Upper lobe of left lung (tissue), 6 donors: ENCODE results near the gene CEACAM5. TPM values are rescaled to one million over a fixed set of nuclear protein-coding genes. Genes with fewer than 3 reads are reported as not detected.
"Not testable (repeated sequence)": the region's sequence is repeated elsewhere in the genome, so short reads cannot be mapped to it uniquely, and the experiment has no call there.

ENCODE experiments used
- ATAC-seq, 2 donors: fragments of 200-7000 bp; cut with Tn5 transposase; one replicate each; pipeline ENCODE4 v1.9.1; 2022; ENCODE audit warnings: mild to moderate bottlenecking in 2 of 2, moderate library complexity in 2 of 2; ENCODE audit not compliant: low FRiP score in 2 of 2
- DNase-seq, 2 donors: peaks; one replicate each; pipeline ENCODE4 v3.0.0-alpha.2; 2019 to 2020
- H3K27ac ChIP-seq, 4 donors: fragments of 200-600 bp; sonication (generic); one replicate each; pipeline ENCODE4 v1.5.1; 2016 to 2019
- H3K27me3 ChIP-seq, 4 donors: fragments of 200-600 bp; sonication (generic); one replicate each; pipeline ENCODE4 v1.5.1; 2017 to 2019
- H3K36me3 ChIP-seq, 4 donors: fragments of 200-600 bp; sonication (generic); one replicate each; pipeline ENCODE4 v1.5.1; 2016 to 2019
- H3K4me1 ChIP-seq, 4 donors: fragments of 200-600 bp; sonication (generic); one replicate each; pipeline ENCODE4 v1.5.1; 2018 to 2019
- H3K4me3 ChIP-seq, 4 donors: fragments of 200-600 bp; sonication (generic); one replicate each; pipeline ENCODE4 v1.5.1; 2017 to 2019; ENCODE audit warnings: mild to moderate bottlenecking in 2 of 4, moderate library complexity in 1 of 4
- H3K9me3 ChIP-seq, 4 donors: fragments of 200-600 bp; sonication (generic); one replicate each; pipeline ENCODE4 v1.5.1; 2018 to 2019
- CTCF ChIP-seq, 6 experiments: fragments of 450-650 bp in 4 of 6; fragments of 200-600 bp in 2 of 6; sonication (generic) in 2 of 6; IDR thresholded peaks; one replicate each; pipeline ENCODE4 v1.5.1; 2016 to 2019; ENCODE audit warnings: antibody characterized with exemption in 6 of 6
- EP300 ChIP-seq, 4 donors: sonication (generic); formaldehyde crosslinking; IDR thresholded peaks; one replicate each; pipeline ENCODE4 v1.5.1; 2017; ENCODE audit warnings: antibody characterized with exemption in 4 of 4, control low read depth in 2 of 4
- POLR2A ChIP-seq, 4 donors: fragments of 450-650 bp; IDR thresholded peaks; one replicate each; pipeline ENCODE4 v1.5.1; 2016 to 2017; ENCODE audit warnings: antibody characterized with exemption in 4 of 4, mild to moderate bottlenecking in 2 of 4
- POLR2AphosphoS5 ChIP-seq, 2 donors: sonication (generic); formaldehyde crosslinking; IDR thresholded peaks; one replicate each; pipeline ENCODE4 v1.5.1; 2017; ENCODE audit warnings: antibody characterized with exemption in 2 of 2
- WGBS, 2 donors: methylation state at CpG; one replicate each; pipeline ENCODE4 v1.1.5; 2017 to 2018; 5-methylcytosine and 5-hydroxymethylcytosine counted together
- total RNA-seq, 6 donors: library from RNA; depleted of rRNA in 4 of 6; stranded (reverse); fragments of >200 nt in 4 of 6; gene quantifications; one replicate each; pipeline versions ENCODE4 v1.1.0 to v1.2.1, GENCODE V29; 2016 to 2021
- donor health status: DM: no; HTN: no; CAD: no; lungs with moderate emphysema.
- donor health status: DM: no; HTN: yes; CAD: no; lungs with severe emphysema.

The CEACAM5 gene
- total RNA-seq, 6 donors from 2014 or later = 5.5 to 55.2 (median 23.8) TPM

GRCh38 chr19:41746593-41747227 lies 38.3 kb downstream of the CEACAM5 start:
- no peaks in the 10 kb centered on the region for H3K27me3 ChIP-seq
- H3K9me3 ChIP-seq = no peaks in the 10 kb centered on the region
- H3K27ac ChIP-seq = peak overlapping the region in 1 of 4 donors; percentile 21
- ATAC-seq (peak; percentile 75 to 78), DNase-seq (peak in 1 of 2 donors; percentile 80)
- no peak overlapping the region for H3K4me3 ChIP-seq
- TF ChIP-seq EP300 (IDR thresholded peaks at IDR 0.05) (no peak), POLR2AphosphoS5 (IDR thresholded peaks at IDR 0.05) (no peak), POLR2A (IDR thresholded peaks at IDR 0.05) (no peak), CTCF (IDR thresholded peaks at IDR 0.05) (peak in 5 of 6 experiments; percentile 18 to 67 (median 56))
- no peaks in the 10 kb centered on the region for H3K36me3 ChIP-seq
- peaks cover 0 to 18% (median 1%) of the 10 kb centered on the region in 4 donors for H3K4me1 ChIP-seq
- WGBS, 2 donors = 19% methylated on average over 11 of the region's 11 CpGs

DNA sequence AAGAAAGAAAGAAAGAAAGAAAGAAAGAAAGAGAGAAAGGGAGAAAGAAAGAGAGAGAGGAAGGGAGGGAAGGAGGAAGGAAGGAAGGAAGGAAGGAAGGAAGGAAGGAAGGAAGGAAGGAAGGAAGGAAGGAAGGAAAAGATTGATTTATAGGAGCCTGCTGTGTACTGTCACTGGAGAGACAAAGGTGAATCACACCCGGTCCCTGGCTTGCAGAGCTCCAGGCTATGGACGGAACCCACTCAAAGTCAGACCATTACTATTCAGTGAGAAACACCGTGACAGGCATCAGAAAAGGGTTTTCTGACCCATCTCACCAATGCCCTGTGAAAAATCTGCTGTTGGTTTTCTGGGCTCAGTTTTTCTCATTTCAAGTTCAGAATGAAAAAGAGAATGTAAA lies 39.6 kb downstream of the CEACAM5 start:
- ATAC-seq = no peak
- H3K36me3 ChIP-seq = no peaks in the 10 kb centered on the region
- DNase-seq = no peak
- no peak for TF ChIP-seq CTCF (IDR thresholded peaks at IDR 0.05)
- WGBS, 2 donors = 59 to 83% methylated on average over 3 of the region's 3 CpGs
- peaks cover 0 to 27% (median 2%) of the 10 kb centered on the region in 4 donors for H3K4me1 ChIP-seq
- H3K9me3 ChIP-seq = no peaks in the 10 kb centered on the region
- peak overlapping the region in 2 of 4 donors; percentile 2 to 49 for H3K27ac ChIP-seq
- no peaks in the 10 kb centered on the region for H3K27me3 ChIP-seq
- no peak overlapping the region for H3K4me3 ChIP-seq

- not testable (repeated sequence) for H3K27me3 ChIP-seq, H3K9me3 ChIP-seq, H3K36me3 ChIP-seq
- 43 to 71% methylated on average over 4 to 8 of the region's 10 CpGs for WGBS, 2 donors
- Histone ChIP-seq H3K4me1 (peaks cover 0 to 48% (median 14%) of the 10 kb centered on the region in 4 donors), H3K4me3 (peak overlapping the region in 3 of 4 donors; percentile 20 to 38 (median 36)), H3K27ac (peak overlapping the region; percentile 53 to 89 (median 74))
- ATAC-seq (peak; percentile 4 to 66), DNase-seq (peak in 1 of 2 donors; percentile 81)
- TF ChIP-seq EP300 (IDR thresholded peaks at IDR 0.05) = peak in 2 of 4 donors; percentile 29 to 93
- peak in 1 of 2 donors; percentile 50 for TF ChIP-seq POLR2AphosphoS5 (IDR thresholded peaks at IDR 0.05)
- TF ChIP-seq POLR2A (IDR thresholded peaks at IDR 0.05) = peak in 1 of 4 donors; percentile 63
Measured at GRCh38 chr19:41750248-41751134, 42.1 kb downstream of the CEACAM5 start.

DNA sequence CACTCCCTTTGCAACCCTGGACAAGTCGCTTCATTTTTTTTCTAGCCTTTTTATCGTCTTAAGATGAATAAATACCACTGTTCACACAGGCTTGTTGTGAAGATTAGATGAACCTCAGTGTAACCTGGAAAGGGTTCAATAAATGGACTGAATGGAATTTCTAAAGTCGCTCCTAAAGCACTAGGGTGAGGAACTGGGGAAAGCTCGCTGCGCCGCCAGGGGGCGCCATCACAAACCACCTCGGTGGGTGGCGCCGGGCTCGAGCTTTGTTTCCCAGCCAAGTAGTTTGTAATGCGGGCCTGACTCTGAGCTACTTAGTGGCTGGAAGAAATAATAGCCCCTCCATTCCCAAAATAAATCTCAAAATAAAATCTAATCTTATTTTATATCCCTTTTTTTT lies 44.7 kb downstream of the CEACAM5 start:
- WGBS, 2 donors = 10 to 12% methylated on average over 12 of the region's 12 CpGs
- no peaks in the 10 kb centered on the region for H3K36me3 ChIP-seq
- ATAC-seq = peak; percentile 32 to 74
- DNase-seq = peak; percentile 83 to 96
- no peak overlapping the region for H3K4me3 ChIP-seq
- peaks cover 0 to 38% (median 13%) of the 10 kb centered on the region in 4 donors for H3K4me1 ChIP-seq
- peak overlapping the region in 3 of 4 donors; percentile 72 to 89 (median 77) for H3K27ac ChIP-seq
- no peaks in the 10 kb centered on the region for H3K9me3 ChIP-seq
- no peaks in the 10 kb centered on the region for H3K27me3 ChIP-seq
- TF ChIP-seq POLR2A (IDR thresholded peaks at IDR 0.05) = no peak
- peak; percentile 51 to 81 (median 70) for TF ChIP-seq CTCF (IDR thresholded peaks at IDR 0.05)
- TF ChIP-seq EP300 (IDR thresholded peaks at IDR 0.05) = no peak
- TF ChIP-seq POLR2AphosphoS5 (IDR thresholded peaks at IDR 0.05) = no peak

DNA sequence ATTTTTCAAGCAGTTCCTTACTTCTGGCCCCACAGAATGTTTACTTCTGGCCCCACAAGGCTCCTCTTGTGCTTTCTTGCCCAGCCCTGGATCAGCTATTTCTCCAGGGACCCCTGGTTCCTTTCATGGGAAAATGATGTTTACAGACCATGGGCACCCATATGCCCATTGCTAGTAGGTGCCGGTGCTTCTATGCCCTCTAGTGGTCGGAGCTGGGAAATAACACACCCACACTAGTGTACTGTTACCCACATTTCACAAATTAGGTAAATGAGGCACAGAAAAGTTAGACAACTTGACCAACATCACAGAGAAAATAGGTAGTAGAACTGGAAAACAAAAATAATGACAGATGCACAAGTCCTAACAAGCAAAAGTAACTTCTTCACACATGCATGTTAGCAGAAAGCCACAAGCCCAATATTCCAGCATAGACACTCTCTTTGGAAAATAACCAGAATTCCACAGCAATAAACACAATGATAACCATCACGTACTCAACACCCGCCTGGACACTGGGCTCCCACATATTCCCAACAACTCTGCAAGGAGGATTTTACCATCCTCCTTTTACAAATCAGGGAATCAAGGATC lies 45.6 kb downstream of the CEACAM5 start:
- Histone ChIP-seq H3K36me3 (no peaks in the 10 kb centered on the region), H3K27me3 (no peaks in the 10 kb centered on the region), H3K27ac (peak overlapping the region in 3 of 4 donors; percentile 72 to 89 (median 77)), H3K4me1 (peaks cover 0 to 31% (median 13%) of the 10 kb centered on the region in 4 donors), H3K4me3 (no peak overlapping the region), H3K9me3 (no peaks in the 10 kb centered on the region)
- no peak for TF ChIP-seq POLR2A (IDR thresholded peaks at IDR 0.05)
- peak; percentile 57 to 66 (median 59) for TF ChIP-seq CTCF (IDR thresholded peaks at IDR 0.05)
- DNase-seq (peak in 1 of 2 donors; percentile 78), ATAC-seq (peak; percentile 78 to 83)
- WGBS, 2 donors = 8 to 20% methylated on average over 4 of the region's 4 CpGs
